Esophagus mucosa (tissue), 1 donor: ENCODE data around the gene SREBF1. TPM values are rescaled to one million over a fixed set of nuclear protein-coding genes. Genes with fewer than 3 reads are reported as not detected.
"Not testable (repeated sequence)": the region's sequence is repeated elsewhere in the genome, so short reads cannot be mapped to it uniquely, and the experiment has no call there.

Source experiments
- ATAC-seq: fragments of 200-7000 bp; cut with Tn5 transposase; one replicate; pipeline ENCODE4 v1.9.1; 2020
- total RNA-seq: library from RNA; stranded (reverse); gene quantifications from one replicate; pipeline ENCODE4 v1.2.4, GENCODE V29; 2023
- donor health status: DM: yes; HTN: yes; CAD: no.

Gene SREBF1
- total RNA-seq, 1 donor from 2014 or later = 142 TPM

- peak; percentile 3 for ATAC-seq
Observed at GRCh38 chr17:17809531-17810083, 27.2 kb downstream of the SREBF1 start.

- peak; percentile 17 for ATAC-seq
Observed at GRCh38 chr17:17808706-17809432, 27.9 kb downstream of the SREBF1 start.

GRCh38 chr17:17808200-17808599 lies 28.6 kb downstream of the SREBF1 start:
- ATAC-seq = not testable (repeated sequence)

- no peak for ATAC-seq
Observed at GRCh38 chr17:17807440-17807839, 29.3 kb downstream of the SREBF1 start.

GRCh38 chr17:17806611-17807274 lies 30.0 kb downstream of the SREBF1 start:
- no peak for ATAC-seq

- ATAC-seq = no peak
Observed at GRCh38 chr17:17806035-17806434, 30.8 kb downstream of the SREBF1 start.

- ATAC-seq = no peak
Observed at GRCh38 chr17:17805575-17805974, 31.2 kb downstream of the SREBF1 start.

- ATAC-seq = no peak
Observed at GRCh38 chr17:17804007-17804406, 32.8 kb downstream of the SREBF1 start.

- no peak for ATAC-seq
Observed at GRCh38 chr17:17801800-17802481, 34.8 kb downstream of the SREBF1 start.

GRCh38 chr17:17800504-17801021 lies 36.2 kb downstream of the SREBF1 start:
- ATAC-seq = no peak

- no peak for ATAC-seq
Observed at GRCh38 chr17:17798573-17799255, 38.1 kb downstream of the SREBF1 start.

- no peak for ATAC-seq
Observed at GRCh38 chr17:17798010-17798556, 38.7 kb downstream of the SREBF1 start.

- ATAC-seq = no peak
Observed at GRCh38 chr17:17797119-17797809, 39.5 kb downstream of the SREBF1 start.

- ATAC-seq = no peak
Observed at GRCh38 chr17:17796787-17797061, 40.1 kb downstream of the SREBF1 start.

GRCh38 chr17:17795946-17796786 lies 40.6 kb downstream of the SREBF1 start:
- no peak for ATAC-seq

GRCh38 chr17:17795296-17795695 lies 41.5 kb downstream of the SREBF1 start:
- ATAC-seq = no peak

- ATAC-seq = no peak
Observed at GRCh38 chr17:17794382-17794781, 42.4 kb downstream of the SREBF1 start.

- ATAC-seq = no peak
Observed at GRCh38 chr17:17793378-17794214, 43.2 kb downstream of the SREBF1 start.

- ATAC-seq = no peak
Observed at GRCh38 chr17:17792551-17793377, 44.0 kb downstream of the SREBF1 start.
